ENCODE measurements around the gene CETN3.
"Not testable (repeated sequence)": the region's sequence is repeated elsewhere in the genome, so short reads cannot be mapped to it uniquely, and the experiment has no call there.

The CETN3 gene

GRCh38 chr5:90381213-90381929 lies 28.2 kb downstream of the CETN3 start:
- DNase-seq = no peak

DNA sequence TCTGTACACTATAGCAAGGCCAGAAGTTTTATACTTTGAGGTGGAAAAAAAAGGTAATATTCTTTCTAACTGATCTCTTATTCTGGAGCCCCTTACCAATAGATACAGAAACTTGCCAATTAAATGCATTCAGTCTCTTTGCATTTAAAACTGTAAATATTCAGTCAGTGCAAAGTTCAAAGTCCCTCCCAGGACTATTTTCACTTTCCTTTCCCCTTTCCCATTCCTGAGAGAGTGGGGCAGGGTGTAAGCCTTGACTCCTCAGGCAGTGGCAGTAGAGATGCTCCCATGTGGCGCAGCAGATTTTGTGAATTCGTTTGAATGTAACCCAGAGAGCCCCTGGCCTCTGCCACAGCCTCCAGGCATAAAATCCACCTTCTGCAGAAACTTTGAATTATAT lies 29.9 kb downstream of the CETN3 start:
- DNase-seq = no peak

GRCh38 chr5:90378752-90379151 lies 30.8 kb downstream of the CETN3 start:
- no peak for DNase-seq

- not testable (repeated sequence) for DNase-seq
Measured at GRCh38 chr5:90371269-90371668, 38.3 kb downstream of the CETN3 start.

DNA sequence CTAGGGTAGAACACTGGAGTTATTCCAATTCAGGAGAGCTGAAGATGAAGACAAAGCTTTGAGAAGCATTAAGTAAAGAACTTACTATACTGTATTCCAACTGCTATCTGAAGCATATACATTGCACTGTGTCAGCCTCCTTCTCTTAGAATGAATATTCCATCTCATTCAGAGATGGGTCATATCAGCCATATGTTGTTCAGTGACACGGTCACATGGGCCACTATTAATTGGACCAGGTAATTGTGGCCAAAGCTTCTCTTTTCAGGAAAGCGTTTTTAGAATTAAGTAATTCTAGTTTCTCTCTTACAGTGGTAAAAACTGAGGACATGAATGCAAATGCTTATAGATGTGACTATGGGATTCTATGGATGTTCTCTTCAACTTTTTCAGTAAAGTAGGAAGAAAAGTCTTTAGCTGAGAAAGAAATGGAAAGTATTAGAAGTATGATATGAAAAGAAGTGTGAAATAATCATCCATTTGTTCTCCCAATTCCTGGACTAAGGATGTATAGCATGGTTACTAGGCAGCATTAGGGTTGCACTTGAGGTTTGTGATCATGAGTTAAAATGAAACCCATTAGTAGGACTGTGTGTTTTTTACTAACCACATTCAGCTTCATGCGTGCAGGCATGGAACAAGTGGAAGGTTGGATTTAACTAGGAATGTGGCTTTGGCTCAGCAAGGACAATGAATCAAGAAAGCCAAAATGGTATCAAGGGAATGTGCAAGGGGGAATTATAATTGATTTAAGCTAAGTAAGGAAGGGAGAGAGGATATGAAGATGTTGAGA lies 40.9 kb downstream of the CETN3 start:
- DNase-seq = no peak

DNA sequence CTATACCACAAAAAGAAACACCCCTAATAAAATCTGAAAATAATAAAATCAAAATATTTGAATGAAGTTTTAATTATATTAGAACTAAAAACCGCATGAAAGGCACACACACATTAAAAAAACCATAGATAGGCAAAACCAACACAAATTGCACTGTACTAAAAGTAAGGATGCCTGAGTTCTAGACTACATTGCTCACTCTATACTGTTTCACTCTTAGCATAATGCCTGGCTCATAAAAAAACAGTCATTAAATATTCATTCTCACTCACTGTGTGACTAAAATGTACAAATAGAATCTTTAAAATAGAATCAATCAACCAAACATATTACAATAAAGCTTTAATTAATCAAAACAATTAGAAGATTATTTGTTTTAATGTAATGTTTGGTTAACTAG lies 41.7 kb downstream of the CETN3 start:
- DNase-seq = no peak

GRCh38 chr5:90366948-90367347 lies 42.6 kb downstream of the CETN3 start:
- DNase-seq = no peak

DNA sequence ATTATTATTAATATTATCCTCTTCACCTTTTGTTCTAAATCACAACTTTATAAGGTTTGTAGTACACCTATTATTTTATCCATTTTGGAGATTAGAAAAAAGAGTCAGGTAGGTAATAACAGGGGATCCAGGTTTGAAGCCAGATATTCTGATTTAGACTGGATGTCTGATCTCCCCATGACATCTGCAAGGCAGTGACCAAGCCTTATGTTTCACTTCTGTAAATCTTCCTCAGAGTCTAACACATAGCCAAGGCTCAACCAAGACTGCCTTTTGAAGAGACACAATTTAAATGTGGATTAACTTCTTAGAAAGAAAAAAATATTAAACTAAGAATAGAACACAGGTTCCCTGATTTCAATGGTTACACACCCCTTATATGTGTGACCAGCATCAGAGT lies 44.2 kb downstream of the CETN3 start:
- no peak for DNase-seq

- DNase-seq = no peak
Measured at GRCh38 chr5:90359073-90359920, 50.3 kb downstream of the CETN3 start.

GRCh38 chr5:90356622-90357021 lies 52.9 kb downstream of the CETN3 start:
- DNase-seq = no peak

DNA sequence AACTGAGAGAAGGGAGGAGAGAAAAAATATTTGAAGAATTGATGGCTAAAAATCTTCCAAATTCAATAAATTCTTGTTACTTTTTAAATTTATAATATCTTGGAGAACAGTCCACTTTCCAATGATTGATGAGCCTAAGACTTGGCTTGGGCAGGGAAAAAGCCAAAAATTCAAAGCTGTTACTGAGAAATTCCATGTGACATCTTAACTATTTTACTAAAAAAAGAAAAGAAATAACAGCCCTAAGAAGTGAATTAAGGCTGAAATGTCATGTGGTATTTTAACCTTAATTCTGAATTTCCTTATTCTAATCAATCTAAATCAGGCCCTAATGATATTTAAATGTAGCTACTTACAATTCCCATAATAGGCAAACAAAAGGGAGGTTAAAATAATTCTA lies 53.4 kb downstream of the CETN3 start:
- DNase-seq = no peak

GRCh38 chr5:90355635-90356034 lies 53.9 kb downstream of the CETN3 start:
- DNase-seq = no peak

DNA sequence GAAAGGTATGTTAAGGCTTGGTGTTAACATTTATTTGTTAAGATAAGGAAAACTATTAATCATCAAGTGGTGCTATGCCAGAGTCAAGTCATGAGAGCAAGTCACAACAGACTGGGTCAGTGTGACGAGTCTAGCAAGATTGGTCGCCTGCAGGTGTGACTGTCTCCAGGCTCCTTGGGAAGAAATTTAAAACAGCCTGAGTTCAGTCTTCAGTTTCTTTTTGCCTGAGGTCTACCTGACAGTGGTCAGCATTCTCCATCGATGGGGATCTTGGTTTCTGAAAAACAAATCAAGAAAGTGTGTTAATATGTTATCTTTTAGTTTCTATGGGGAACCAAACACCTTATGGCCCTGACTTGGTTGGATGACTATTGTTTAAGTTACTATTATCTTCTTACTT lies 56.3 kb downstream of the CETN3 start:
- DNase-seq = no peak

DNA sequence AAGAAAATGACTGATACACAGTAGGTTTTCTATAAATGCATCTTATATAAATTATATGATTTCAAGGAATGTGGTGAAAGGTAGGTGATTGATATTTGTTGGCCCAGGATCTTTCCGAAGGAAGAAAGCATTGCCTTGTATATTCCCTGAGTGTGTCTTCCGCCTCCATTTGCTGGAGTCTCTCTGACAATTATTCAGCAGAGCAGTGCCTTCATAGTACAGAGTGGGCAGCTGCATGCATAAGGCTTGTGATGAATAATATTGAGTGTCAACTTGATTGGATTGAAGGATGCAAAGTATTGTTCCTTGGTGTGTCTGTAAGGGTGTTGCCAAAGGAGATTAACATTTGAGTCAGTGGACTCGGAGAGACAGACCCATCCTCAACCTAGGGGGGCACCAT lies 58.5 kb downstream of the CETN3 start:
- DNase-seq = no peak

DNA sequence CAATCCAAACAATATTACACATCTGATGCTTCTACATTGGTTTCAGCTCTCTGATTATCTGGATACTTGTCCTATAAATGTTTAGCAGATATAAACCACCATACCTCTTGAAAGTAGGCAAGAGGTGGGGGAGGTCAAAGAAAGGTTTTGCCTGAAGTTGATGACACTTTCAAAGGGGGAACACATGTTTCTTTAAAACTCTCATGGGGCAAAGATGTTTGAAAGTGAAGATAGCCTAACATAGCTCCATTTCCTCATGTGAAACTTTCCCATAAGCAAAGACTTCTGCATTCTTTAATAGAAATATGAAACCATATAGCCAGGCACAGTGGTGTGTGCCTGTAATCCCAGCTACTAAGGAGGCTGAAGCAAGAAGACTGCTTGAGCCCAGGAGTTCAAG lies 62.1 kb downstream of the CETN3 start:
- no peak for DNase-seq

DNA sequence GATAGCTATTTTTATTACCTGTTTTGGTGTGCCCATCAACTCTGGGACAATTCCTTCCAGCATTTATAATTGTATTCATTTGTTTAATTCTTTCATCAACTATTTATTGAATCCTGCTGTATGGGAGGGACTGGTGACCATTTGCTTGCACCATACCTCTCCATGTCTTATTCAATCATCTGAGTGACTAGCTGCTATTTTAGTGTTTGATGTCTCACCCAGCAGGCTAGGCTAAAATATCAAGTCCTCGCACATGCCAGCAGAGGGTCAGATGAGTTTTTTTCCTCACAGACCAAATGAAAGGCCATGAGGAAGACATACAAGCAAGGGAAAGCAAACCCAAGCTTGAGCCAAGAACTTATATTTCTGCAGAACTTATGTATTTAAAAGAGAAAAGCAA lies 63.9 kb downstream of the CETN3 start:
- DNase-seq = no peak

DNA sequence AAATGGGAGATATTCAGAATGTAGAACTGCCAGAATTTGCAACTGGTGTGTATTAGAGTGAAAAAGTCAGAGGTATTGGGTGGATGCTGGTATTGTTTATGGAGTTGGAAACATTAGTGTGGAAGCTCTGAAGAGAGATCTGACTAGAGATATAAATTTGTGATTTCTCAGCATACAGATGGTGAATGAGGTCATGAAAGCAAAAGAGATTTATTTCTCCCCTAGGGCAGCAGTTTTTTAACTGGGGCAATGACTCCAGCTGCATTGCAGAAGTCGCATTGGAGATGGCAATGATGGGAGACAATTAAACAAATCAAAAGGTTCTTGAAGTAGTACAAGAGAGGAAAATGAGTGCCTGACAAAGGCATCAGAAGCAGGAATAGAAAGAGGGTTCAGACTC lies 64.9 kb downstream of the CETN3 start:
- DNase-seq = no peak

DNA sequence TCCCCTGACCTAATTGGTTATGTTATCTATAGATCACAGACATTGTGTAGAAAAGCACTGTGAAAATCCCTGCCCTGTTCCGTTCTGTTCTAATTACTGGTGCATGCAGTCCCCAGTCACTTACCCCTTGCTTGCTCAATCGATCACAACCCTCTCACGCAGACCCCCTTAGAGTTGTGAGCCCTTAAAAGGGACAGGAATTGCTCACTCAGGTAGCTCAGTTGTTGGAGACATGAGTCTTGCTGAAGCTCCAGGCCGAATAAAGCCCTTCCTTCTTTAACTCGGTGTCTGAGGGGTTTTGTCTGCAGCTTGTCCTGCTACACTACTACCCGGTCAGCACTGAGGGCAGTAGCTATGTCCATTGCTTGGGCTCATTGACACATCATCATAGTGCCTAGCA lies 65.8 kb downstream of the CETN3 start:
- DNase-seq = peak; percentile 51

GRCh38 chr5:90342576-90342975 lies 67.0 kb downstream of the CETN3 start:
- no peak for DNase-seq
